ENCODE measurements around the gene CDH4. TPM values are rescaled to one million over a fixed set of nuclear protein-coding genes. Genes with fewer than 3 reads are reported as not detected.
"Not testable (repeated sequence)": the region's sequence is repeated elsewhere in the genome, so short reads cannot be mapped to it uniquely, and the experiment has no call there.

Gene CDH4
- polyA plus RNA-seq, 1 donor from 2014 or later = not detected

DNA sequence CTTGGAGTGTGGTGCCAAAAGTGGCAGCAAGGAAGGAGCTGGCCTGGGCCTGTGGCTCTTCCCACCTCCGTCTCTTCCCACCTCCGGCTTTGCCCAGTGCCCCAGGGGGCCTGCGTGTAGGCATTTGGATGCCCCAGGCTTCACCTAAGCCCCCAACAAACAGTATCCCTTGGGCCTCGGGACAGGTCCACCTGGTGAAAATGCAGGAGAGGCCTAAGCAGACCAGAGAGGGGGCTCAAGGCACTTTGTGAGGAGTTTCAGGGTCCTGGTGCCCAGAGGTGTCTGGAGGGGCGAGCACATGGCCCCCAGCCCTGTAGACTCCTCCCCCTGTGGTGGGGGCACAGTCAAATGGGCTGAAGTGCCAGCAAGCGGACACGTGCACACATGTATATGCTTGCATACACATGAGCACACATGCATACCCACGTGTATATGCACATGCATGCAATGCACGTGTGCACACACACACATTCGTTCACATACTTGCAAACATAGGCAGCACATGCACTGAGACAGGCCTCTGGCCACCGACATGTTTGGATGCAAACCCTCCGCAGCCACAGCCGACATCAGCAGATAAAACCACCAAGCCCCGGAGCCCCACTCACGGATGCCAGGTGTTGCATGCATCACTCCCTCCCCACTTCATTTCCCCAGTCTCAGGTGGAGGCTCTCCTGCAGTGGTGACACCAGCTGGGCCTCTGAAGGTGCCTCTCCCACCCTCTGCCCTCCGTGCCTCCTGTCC, 689.1 kb downstream of the CDH4 start:
- Mint-ChIP-seq H3K9me3 (no peaks in the 10 kb centered on the region), H3K27me3 (peaks cover 8% of the 10 kb centered on the region), H3K4me1 (no peaks in the 10 kb centered on the region)

DNA sequence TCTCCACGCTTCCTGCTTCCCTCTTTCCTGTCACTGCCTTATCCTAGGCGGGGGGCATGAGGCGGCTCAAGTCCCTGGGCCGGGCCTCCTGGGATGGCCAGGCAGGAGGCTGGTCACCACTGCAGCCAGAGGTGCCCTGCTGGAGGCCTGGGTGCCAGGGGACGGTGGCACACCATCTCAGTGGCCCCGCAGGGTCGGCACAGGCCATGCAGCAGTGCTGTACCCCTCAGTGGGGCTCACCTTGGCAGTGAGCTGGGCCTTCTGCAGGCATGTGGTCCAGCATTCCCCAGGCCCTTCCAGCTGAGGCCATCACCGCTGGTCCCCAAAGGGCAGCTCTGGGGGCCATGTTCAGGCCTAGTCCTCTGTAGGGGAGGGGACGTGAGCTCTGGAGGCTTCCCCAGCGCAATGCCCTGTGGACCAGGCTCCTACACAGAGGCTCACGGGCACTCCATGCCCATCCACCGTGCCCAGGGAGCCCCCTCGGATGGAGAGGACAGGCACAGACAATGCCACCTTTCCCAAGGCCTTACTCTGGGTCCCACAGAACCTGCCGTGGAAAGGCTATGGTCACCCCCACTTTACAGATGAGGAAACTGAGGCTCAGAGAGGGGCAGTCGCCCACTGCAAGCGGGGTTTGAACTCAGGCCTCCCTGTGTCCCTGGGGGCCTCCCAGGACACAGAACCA, 689.8 kb downstream of the CDH4 start:
- Mint-ChIP-seq H3K4me3 (no peak overlapping the region), H3K4me1 (no peaks in the 10 kb centered on the region), H3K9me3 (no peaks in the 10 kb centered on the region), H3K27me3 (peaks cover 3% of the 10 kb centered on the region), H3K27ac (no peak overlapping the region), H3K36me3 (no peaks in the 10 kb centered on the region)

More for the DNA sequence above, 689.1 kb downstream of the CDH4 start:
- H3K27ac Mint-ChIP-seq = no peak overlapping the region
- no peaks in the 10 kb centered on the region for H3K36me3 Mint-ChIP-seq
- H3K4me3 Mint-ChIP-seq = no peak overlapping the region

DNA sequence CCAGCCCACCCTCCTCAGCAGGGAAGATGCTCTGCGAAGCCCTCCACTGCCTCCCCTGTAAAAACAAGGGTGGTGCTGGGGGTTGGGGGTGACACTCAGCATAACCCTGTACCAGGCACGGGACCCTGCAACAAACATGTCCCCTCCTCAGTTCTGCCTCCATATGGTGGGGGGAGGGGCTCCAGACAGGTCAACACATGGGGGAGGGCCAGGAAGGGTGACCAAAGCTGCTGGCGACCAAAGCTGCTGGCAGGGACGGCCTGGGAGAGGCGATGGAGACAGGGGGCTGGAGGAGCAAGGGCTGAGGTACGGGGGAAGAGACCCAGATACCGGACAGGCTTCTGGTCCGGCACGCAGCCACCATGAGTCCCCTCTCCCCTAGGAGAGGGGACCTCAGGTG, 690.5 kb downstream of the CDH4 start:
- Mint-ChIP-seq H3K27me3 (peaks cover 1% of the 10 kb centered on the region), H3K4me1 (no peaks in the 10 kb centered on the region), H3K36me3 (no peaks in the 10 kb centered on the region), H3K27ac (no peak overlapping the region), H3K9me3 (no peaks in the 10 kb centered on the region), H3K4me3 (no peak overlapping the region)

DNA sequence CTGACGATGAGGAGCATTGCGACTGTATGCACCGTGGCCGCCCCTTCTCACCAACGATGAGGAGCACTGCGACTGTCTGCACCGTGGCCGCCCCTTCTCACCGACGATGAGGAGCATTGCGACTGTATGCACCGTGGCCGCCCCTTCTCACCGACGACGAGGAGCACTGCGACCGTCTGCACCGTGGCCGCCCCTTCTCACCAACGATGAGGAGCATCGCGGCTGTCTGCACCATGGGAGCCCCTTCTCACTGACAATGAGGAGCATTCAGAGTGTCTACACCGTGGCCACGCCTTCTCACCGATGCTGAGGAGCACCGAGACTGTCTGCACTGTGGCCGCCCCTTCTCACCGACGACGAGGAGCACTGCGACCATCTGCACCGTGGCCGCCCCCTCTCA, 692.9 kb downstream of the CDH4 start:
- not testable (repeated sequence) for H3K36me3 Mint-ChIP-seq, H3K9me3 Mint-ChIP-seq, H3K27ac Mint-ChIP-seq, H3K4me3 Mint-ChIP-seq, H3K27me3 Mint-ChIP-seq, H3K4me1 Mint-ChIP-seq

DNA sequence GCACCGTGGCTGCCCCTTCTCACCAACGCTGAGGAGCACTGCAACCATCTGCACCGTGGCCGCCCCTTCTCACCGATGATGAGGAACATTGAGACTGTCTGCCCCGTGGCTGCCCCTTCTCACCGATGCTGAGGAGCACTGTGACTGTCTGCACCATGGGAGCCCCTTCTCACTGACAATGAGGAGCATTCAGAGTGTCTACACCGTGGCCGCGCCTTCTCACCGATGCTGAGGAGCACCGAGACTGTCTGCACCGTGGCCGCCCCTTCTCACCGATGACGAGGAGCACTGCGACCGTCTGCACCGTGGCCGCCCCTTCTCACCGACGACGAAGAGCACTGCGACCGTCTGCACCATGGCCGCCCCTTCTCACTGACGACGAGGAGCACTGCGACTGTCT, 693.4 kb downstream of the CDH4 start:
- not testable (repeated sequence) for H3K9me3 Mint-ChIP-seq, H3K4me1 Mint-ChIP-seq, H3K4me3 Mint-ChIP-seq, H3K36me3 Mint-ChIP-seq, H3K27ac Mint-ChIP-seq, H3K27me3 Mint-ChIP-seq

DNA sequence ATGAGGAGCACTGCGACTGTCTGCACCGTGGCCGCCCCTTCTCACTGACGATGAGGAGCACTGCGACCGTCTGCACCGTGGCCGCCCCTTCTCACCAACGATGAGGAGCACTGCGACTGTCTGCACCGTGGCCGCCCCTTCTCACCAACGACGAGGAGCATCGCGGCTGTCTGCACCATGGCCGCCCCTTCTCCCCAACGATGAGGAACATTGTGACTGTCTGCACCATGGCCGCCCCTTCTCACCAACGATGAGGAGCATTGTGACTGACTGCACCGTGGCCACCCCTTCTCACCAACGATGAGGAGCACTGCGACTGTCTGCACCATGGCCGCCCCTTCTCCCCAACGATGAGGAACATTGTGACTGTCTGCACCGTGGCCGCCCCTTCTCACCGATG, 696.0 kb downstream of the CDH4 start:
- not testable (repeated sequence) for H3K27ac Mint-ChIP-seq, H3K36me3 Mint-ChIP-seq, H3K27me3 Mint-ChIP-seq, H3K9me3 Mint-ChIP-seq, H3K4me1 Mint-ChIP-seq, H3K4me3 Mint-ChIP-seq

DNA sequence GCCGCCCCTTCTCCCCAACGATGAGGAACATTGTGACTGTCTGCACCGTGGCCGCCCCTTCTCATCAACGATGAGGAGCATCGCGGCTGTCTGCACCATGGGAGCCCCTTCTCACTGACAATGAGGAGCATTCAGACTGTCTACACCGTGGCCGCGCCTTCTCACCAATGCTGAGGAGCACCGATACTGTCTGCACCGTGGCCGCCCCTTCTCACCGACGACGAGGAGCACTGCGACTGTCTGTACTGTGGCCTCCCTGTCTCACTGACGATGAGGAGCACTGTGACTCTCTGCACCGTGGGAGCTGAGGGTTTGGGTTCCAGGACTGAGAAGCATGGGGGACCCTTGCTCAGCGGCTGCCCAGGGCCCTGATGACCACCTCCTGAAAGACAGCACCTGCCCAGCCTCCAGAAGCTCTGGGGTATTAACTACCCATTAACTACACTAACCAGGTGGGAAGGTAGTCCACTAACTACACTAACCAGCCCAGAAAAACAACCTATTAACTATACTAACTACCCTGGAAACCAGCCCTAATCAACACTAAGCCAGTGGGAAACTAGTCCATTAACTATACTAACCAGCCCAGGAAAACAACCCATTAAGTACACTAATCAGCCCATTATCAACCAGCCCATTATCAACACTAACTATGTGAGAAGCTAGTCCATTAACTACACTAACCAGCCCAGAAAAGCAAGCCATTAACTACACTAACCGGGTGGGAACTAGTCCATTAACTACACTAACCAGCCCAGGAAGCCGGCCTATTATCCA, 696.7 kb downstream of the CDH4 start:
- no peak overlapping the region for H3K27ac Mint-ChIP-seq
- H3K27me3 Mint-ChIP-seq = peaks cover 9% of the 10 kb centered on the region
- H3K4me3 Mint-ChIP-seq = no peak overlapping the region
- no peaks in the 10 kb centered on the region for H3K36me3 Mint-ChIP-seq
- no peaks in the 10 kb centered on the region for H3K9me3 Mint-ChIP-seq
- no peaks in the 10 kb centered on the region for H3K4me1 Mint-ChIP-seq

DNA sequence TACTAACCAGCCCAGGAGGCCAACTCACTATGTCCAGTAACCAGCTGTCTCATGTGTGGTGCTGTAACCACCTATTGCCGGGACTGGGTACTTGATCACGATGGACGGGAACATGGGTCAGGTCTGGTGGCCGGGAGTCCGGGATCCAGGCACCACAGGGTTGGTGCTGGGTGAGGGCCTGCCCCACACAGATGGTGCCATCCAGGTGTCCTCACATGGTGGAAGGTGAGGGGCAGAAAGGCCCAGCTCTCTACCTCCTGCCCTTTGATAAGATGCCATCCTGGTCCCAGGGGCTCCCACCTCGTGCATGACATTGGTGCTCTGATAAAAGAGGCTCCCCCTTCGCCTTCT, 697.3 kb downstream of the CDH4 start:
- Mint-ChIP-seq H3K9me3 (no peaks in the 10 kb centered on the region), H3K27ac (no peak overlapping the region), H3K36me3 (no peaks in the 10 kb centered on the region), H3K4me3 (no peak overlapping the region), H3K27me3 (peaks cover 13% of the 10 kb centered on the region), H3K4me1 (no peaks in the 10 kb centered on the region)

DNA sequence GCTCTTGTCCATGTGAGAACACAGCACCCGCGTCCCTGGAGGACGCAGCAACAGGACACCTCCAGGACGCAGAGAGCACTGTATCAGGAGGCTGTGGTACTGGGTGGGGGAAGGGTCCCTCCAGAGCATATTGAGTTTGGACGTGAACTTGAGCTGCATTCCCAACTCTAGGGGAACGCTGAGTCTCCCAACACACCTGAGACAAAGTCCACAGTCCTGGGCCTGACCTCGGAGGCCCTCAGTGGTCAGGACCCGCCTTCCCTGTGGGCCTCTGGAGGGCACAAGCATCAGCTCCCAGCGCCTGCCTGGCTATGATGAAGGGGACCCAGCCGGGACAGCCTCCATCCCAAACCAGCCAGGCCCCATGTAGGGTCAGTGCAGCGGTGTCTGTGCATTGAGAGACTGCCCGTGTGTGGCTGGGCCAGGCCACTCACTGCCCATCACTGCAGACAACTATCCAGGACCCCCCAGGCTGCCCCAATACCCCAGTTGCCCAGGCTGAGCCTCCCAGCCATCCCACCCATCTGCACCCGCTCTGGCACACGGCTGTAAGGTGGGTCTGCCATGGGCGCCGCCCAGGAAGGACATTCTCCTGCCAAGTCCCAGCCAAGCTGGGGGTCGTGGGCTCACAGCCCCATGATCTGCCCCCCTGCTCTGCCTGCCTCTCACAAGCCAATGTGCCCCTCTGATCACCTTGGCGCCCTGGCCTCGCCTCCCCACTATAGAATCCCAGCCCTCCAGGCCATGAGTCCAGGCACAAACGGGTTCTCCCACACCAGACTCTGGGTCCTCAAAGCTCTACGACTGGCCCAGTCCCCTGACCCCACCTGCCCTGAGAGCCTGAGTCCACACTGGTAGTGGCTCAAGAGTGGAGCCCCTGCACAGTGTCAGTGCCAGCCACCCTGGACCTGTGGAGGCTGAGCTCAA, 697.9 kb downstream of the CDH4 start:
- peak overlapping the region in 1 of 4 donors; percentile 55 for H3K4me3 Mint-ChIP-seq
- H3K9me3 Mint-ChIP-seq = no peaks in the 10 kb centered on the region
- H3K27ac Mint-ChIP-seq = no peak overlapping the region
- no peaks in the 10 kb centered on the region for H3K36me3 Mint-ChIP-seq
- H3K4me1 Mint-ChIP-seq = no peaks in the 10 kb centered on the region
- H3K27me3 Mint-ChIP-seq = peaks cover 20% of the 10 kb centered on the region

DNA sequence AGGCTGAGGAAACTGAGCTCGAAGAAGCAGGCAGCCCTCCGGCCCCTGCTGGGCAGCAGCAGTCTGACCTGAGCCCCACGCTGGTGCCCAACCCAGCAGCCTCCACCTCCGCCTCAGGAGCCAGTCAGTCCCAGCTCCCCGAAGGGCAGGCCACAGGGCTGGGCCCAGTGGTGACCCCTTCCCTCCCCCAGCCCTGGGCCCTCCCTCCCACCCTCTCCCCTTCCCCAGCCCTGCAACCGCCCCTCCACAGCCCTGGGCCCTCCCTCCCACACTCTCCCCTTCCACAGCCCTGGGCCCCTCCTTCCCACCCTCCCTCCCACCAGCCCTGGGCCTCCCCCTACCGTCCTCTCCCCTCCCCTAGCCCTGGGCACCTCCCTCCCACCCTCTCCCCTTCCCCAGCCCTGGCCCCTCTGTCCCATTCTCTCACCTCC, 698.6 kb downstream of the CDH4 start:
- Mint-ChIP-seq H3K27me3 (peaks cover 21% of the 10 kb centered on the region), H3K27ac (no peak overlapping the region), H3K4me1 (no peaks in the 10 kb centered on the region), H3K36me3 (no peaks in the 10 kb centered on the region), H3K9me3 (no peaks in the 10 kb centered on the region), H3K4me3 (no peak overlapping the region)

DNA sequence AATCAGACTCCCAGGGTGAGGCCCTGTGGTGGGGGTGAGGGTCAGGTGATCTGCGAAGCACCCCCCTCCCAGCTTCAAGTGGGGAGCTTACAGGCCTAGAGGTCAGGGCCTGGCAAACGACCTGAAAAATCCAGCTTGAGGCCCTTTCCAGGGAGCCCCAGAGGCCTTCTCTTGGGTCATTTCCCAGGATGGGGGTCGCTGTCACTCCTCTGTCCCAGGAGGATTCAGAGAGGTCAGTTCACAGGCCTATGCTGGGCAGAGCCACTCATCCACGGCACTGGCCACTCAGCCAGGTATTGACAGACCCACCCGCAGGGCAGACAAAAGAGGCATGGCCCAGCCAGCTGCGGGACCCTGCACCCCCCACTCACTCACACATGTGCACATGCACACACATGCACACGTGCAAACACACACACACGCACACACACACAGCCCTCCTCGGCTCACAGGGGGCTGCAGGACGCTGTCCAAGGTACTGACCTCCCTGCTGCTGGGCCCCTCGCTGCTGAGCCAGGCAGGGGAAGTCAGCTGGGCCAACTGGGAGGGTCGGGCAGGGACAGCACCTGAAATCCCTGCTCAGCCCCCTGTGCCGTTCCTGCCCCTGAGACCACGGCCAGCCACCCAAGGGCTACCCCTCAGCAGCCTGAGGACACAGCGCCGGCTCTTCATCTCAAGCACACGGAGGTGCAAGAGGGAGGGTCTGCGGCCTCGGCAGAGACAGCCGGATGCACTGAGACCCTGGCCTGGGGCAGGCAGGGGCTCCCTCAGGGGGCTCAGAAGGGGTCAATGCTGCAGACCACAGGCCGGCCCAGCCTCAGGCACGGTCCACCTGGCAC, 699.9 kb downstream of the CDH4 start:
- Mint-ChIP-seq H3K9me3 (no peaks in the 10 kb centered on the region), H3K4me3 (no peak overlapping the region), H3K27me3 (peaks cover 23% of the 10 kb centered on the region), H3K4me1 (no peaks in the 10 kb centered on the region), H3K27ac (no peak overlapping the region), H3K36me3 (no peaks in the 10 kb centered on the region)

DNA sequence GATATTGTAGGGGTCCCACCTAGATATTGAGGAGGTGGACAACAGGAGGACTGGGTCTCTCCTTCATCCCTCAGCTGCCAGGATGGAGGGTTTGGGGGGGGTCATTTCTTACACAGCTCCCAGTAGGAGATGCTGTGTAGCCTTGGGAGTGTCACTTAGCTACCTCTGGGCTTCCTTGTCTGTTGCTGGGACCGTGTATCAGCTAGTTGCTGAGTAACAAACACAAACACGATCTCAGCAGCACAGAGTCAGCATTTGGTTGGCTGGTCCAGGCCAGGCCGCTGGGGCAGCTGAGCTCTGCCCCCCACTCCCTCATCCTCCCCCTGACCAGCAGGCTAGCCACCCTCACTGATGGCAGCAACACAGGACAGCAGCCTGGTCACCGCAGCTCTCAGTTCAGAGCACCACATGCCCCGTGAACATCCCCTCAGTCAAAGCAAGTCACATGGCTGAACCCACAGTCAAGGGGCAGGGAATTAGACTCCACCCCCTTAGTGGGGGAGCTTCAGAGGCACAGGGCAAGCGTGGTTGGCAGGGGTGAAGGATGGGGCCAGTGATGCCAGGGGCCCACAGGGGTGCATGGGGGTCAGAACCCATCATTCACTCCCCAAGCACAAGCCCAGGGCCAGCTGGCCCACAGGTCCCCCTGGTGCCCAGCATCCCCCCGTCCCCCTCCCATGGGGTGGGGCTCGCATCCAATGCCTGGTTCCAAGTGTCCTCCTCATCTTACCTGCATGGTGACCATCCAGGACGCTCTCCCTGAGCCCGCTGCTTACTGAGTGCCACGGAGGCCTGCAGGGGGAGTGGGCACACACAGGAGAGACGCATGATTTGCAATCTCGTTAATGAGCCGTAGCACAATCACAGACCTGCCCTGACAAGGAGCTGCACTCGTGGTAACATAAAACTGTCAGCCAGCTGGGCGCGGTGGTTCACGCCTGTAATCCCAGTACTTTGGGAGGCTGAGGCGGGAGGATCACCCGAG, 701.3 kb downstream of the CDH4 start:
- peaks cover 26% of the 10 kb centered on the region for H3K27me3 Mint-ChIP-seq
- no peaks in the 10 kb centered on the region for H3K4me1 Mint-ChIP-seq
- no peaks in the 10 kb centered on the region for H3K9me3 Mint-ChIP-seq
- H3K27ac Mint-ChIP-seq = no peak overlapping the region
- H3K4me3 Mint-ChIP-seq = no peak overlapping the region
- H3K36me3 Mint-ChIP-seq = no peaks in the 10 kb centered on the region

DNA sequence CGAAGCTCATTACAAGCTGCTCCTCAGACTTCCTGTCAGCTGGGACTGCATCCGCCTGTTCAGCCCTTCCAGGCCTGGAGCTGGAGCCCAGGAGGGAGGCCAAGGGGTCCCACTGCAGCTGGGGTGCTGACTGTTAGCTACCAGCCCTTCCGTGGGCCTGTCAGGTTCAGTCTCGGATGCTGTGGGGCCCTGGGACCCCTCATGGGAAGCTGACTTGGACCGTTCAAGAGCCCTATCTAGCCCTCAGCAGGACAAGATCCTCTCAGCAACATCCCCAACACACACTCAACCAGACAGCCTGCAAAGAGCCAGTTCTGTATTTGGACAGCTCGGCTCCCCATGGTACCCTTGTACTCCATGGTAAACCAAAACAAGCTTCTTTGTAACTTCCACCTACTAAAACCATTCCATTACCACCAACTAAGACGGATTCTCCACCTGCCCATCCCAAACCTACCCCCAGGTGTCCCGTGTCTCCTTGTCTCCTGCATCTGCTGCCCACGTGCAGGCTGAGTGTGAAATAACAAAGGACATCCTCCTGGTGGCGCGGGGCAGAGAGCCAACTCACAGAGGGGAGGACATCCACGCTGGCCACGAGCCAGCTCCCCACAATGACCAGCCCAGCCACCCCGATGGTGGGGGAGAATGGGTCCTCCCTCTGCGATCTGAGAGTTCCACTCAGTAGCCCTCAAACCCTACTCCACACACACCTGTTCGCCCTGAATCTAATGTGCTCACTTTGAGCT, 702.4 kb downstream of the CDH4 start:
- Mint-ChIP-seq H3K27me3 (peaks cover 26% of the 10 kb centered on the region), H3K27ac (no peak overlapping the region), H3K9me3 (no peaks in the 10 kb centered on the region), H3K4me1 (no peaks in the 10 kb centered on the region), H3K36me3 (no peaks in the 10 kb centered on the region), H3K4me3 (no peak overlapping the region)
